GM18870 (cell line): Measurements from ENCODE around the gene WTAP.
"Not testable (repeated sequence)": the region's sequence is repeated elsewhere in the genome, so short reads cannot be mapped to it uniquely, and the experiment has no call there.

ENCODE experiments used
- ATAC-seq: cut with Tn5 transposase; IDR thresholded peaks from one replicate; pipeline ENCODE4 v1.9.1; 2021; ENCODE audit warnings: moderate library complexity; ENCODE audit not compliant: unreplicated experiment

WTAP gene

DNA sequence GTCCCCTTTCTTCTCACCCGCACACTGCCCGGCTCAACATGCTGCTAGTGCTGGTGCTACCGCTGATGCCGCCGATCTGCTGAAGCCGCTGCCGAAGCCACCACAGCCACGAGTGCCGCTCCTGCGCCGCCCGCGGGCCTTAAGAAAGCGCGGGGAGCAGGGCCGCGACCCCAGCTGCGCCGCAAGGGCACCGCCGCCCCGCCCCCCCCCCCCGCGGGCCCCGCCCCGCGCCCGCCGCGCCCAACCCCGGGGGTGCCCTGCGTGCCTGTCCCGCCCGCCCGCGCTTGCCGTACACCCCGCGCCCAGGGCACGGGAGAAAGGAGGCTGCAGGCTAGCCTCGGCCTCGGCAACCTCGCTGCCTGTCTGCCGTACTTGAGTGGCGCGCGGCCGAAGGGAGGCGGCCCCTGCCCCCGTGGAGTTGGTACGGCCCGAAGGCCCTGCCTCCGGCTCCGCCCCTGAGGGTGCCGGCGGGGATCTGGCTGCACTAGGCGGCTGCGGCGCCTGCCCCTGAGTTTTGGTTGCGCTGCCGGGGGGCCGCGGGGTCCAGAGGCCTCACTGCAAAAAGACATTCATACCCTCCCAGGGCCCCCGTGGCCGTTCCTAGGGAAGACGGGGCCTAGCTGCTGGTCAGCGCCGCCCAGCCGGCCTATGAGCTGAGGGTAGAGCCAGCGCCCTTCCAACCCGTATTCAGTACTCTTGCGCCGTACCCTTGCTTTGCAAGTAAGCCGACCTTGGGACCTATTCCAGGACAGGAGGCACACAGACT lies 34.0 kb upstream of the WTAP start, which contains the start of gene SOD2:
Gene SOD2, minus strand, starts transcription at position 114 of the 766 bp plus-strand sequence. Its CDS starts 74 bp downstream, at position 40.
- ATAC-seq: peak; percentile 68

DNA sequence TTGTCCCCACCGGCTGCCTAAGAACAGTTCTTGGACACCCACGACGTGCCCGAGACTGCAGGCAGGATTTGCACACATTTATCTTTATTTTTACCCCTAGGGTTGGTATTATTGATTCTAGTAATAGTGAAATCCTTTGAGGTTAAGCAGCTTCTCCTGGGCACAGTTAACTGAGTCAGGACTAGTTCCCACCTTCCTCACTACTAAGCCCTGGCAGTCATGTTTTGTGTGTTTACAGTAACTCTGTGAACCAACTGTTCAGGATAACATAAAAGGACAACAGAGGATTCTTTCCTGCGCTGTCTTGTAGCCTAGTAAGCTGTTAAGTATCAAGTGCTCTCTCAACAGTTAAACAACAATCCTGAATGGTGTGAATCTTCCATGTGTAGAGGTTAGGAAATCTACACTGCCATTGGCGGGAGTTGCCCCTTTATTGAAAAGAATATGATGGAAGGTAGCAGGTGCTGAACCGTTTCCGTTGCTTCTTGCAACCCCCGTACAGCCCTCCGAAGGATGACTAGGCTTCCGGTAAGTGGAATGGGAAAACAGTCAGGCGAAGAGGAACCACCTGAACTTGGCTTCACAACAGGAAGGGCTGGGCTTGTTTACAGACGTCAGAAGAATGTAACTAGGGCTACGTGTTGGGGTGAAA lies 33.3 kb upstream of the WTAP start:
- peak; percentile 20 for ATAC-seq

DNA sequence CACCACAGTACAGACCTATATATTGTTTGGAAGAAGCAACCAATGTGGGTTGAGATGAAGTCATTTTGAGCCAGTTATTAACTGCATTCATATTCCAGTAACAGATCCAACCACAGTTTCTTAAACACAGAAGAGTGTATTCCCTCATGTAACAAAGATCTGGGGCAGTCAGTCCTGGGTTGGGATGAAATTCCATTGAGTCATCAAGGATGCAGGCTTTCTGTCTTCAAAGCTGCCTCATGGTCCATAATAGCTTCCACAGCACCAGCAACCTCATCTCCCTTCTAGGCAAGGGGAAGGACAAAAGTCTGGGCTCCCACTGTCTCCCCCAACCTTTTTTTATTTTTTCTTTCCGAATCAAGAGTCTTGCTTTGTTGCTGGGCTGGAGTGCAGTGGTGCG lies 31.3 kb upstream of the WTAP start:
- no peak for ATAC-seq

DNA sequence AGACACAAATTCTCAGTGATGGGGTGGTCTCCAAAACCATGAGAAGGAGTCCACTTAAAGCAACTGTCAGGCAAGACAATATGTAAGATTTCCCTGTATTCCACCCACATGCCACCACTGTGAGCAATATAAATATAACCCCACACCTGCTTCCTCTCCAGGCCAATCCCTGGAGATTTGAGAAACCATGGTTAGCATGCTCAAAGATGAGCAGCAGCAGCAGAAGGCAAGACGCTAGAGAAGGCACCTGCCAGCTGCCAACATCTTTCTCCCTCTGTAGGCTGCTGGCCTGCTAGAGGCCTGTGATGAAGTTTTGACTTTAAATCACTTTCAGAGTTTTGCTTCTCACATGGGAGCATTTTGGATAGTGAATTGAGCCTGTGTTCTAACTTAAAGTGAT lies 26.3 kb upstream of the WTAP start:
- ATAC-seq: no peak

DNA sequence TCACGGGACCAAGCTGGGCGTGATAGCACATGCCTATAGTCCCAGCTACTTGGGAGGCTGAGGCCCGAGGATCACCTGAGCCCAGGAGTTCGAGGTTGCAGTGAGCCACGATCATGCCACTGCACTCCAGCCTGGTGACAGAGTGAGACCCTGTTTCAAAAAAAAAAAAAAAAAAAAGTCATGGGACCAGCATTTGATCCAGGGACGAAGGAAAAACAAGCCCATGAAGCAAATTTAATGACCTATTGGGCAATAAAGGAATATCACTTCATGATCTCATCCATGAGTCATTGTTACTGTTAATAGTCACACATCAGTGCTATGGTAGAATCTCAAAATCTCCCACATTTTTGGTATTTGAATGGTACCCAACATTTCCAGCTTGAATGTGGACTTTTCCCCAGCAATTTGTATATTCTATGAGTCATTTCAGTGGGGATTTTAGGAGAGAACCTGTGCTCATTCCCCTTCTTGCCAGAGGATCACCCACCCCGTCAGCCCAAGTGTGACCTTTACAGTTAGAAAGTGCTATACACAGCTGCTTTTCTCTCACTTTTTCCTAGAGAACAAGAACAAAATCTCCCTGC lies 25.8 kb upstream of the WTAP start:
- no peak for ATAC-seq

DNA sequence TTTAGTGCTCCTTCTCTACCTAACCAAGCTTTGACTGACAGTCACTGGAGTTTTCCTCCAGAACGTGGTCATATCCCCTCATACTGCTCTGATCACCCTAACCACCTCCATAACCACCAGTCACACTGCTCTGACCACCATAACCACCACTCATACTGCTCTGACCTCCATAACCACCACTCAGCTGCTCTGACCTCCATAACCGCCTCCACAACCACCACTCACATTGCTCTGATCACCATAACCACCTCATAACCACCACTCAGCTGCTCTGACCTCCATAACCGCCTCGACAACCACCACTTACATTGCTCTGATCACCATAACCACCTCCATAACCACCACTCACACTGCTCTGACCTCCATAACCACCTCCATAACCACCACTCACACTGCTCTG lies 16.7 kb upstream of the WTAP start:
- not testable (repeated sequence) for ATAC-seq

DNA sequence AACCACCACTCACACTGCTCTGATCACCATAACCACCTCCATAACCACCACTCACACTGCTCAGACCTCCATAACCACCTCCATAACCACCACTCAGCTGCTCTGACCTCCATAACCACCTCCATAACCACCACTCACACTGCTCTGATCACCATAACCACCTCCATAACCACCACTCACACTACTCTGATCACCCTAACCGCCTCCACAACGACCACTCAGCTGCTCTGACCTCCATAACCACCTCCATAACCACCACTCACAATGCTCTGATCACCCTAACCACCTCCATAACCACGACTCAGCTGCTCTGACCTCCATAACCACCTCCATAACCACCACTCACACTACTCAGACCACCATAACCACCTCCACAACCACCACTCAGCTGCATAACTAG lies 14.9 kb upstream of the WTAP start:
- ATAC-seq: not testable (repeated sequence)

DNA sequence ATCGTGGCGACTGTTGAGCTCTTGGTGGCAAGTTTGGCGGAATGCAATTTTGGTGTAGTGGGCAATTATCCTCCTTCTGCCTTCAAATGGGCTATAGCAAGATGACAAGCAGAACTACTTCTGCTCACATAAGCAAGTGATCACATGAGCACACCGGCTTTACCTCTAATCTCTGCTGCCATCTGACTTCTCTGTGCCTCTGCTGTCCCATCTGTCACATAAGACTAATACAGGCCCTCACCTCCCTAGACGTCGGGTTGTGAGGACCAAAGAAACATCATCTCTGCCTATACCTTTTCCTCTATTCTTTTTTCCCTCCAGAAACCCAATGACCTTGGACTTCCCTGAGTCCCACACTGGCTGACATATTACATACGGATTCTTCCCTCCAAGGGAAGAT lies 13.3 kb upstream of the WTAP start:
- ATAC-seq: no peak

DNA sequence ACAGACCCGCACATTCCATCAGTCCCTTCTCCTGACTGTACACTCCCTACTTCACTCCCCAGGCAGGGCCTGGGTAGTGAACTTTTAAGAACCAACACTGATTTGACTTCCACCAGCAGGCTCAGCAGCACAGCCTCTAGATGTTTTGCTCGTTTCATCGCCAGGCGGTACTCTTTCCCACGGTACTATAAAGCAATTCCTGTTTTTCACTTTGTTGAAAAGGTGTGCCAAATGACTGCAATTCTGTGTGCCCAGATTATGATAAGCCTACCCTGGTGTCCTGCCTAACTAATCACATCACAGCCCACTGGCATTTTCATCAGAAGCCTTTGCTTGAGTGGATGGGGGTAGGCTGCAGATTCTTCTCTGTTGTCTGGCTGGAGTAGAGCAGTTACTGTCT lies 12.9 kb upstream of the WTAP start:
- ATAC-seq: no peak

DNA sequence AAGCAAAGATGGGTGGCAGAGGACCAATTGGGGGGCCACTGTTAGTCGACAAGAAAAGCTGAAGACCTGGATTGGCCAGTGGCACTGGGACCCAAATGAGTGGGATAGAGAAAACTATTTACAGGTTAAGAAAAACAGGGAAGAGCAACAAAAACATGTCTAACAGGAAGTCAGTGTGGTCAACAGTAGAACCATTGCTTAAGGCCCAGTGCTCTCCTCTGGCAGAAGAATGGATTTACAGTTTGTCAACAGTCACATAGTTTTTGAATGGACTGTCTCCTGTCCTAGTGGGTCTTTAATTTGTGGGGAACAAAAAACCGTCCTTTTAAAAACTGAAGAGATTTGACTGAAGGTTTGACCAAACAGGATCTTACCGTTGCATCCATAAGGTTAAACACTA lies 12.1 kb upstream of the WTAP start:
- no peak for ATAC-seq

DNA sequence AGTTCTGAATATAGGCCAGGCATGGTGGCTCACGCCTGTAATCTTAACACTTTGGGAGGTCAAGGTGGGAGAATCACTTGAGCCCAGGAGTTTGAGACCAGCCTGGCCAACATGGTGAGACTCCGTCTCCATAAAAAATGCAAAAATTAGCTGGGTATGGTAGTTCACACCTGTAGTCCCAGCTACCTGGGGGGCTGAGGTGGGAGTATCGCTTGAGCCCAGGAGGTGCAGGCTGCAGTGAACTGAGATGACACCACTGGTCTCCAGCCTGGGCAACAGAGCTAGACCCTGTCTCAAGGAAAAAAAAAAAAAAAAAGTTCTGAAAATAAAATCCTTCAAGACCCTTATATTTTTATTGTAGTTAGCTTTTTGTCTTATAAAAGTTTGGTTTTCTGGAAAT lies 11.7 kb upstream of the WTAP start:
- no peak for ATAC-seq

DNA sequence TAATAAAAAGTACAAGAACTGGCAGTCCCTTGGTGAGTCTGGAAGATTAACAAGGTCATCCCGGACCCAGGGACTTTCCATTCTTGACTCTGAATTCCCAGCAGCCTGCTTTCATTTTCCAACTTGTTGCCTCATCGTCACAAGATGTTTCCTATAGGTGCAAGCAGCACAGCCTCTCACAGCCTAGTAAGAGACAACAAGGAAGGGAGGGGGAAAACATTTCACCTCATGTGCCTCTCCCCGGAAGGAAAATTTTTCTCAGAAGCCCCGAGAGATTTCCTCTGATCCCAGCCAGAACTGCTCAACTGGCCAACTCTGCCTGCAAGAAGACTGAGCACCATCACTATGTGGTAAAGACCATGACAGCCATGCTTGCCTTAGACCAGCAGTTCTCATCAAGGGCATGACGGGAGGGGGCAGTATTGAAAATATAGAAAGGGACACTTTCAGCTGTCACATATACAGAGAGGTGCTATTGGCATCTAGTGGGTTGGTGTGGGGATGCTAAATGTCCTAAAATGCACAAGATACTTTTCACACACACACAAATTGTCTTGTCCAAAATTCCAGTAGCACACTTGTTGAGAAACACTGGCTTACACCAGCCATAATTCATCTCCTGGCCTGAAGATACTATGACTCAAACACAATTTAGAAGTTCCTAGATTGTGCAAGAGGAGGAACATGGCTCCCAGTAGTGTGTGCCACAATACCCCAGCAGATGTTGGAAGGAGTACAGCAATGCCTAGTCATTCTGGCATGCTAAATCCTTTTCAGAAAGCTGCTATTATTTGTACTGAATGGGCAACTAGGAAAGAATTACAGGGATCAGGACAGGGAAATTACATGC lies 10.8 kb upstream of the WTAP start:
- ATAC-seq: no peak

DNA sequence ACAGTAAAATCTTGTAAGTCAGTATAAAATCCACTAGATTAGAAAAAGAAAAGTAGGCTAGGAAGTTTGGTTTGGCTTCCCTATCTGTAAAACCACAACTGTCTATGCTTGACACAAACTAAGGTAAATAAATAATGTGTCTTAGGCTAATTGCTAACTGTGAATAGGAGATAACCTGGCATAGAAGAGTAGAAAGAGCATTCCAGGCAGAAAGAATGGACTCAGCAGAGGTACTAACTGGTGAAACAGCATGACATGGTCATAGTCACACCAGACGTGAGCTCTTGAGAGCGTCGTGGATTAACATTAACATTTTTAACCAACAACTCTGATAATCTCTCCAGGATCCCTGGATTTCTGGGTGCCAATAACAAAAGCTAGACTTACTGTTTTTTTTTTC lies 8.7 kb upstream of the WTAP start:
- no peak for ATAC-seq

DNA sequence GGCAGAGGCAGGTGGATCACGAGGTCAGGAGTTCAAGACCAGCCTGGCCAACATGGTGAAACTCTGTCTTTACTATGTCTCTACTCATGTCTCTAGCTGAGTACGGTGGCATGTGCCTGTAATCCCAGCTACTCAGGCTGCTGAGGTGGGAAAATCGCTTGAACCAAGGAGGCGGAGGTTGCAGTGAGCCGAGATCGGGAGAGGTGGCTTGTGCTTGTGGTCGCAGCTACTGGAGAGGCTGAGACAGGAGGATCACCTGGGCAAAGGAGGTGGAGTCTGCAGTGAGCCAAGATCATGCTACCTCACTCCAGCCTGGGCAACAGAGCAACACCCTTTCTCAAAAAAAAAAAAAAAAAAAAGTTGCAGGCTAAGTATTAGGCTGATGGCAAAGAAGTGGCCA lies 8.0 kb upstream of the WTAP start:
- no peak for ATAC-seq

DNA sequence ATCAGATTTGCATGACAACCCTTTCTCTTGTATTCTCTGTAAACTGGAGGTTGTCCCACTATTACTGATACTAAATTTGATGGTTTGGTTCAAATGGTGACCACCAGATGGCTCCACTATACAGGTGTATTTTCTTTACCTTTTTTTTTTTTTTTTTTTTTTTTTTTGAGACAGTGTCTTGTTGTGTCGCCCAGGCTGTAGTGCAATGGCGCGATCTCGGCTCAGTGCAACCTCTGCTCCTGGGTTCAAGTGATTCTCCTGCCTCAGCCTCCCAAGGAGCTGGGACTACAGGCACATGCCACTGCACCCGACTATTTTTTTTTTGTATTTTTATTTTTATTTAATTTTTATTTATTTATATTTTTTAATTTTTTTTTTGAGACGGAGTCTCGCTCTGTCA lies 6.6 kb upstream of the WTAP start:
- ATAC-seq: peak; percentile 44

DNA sequence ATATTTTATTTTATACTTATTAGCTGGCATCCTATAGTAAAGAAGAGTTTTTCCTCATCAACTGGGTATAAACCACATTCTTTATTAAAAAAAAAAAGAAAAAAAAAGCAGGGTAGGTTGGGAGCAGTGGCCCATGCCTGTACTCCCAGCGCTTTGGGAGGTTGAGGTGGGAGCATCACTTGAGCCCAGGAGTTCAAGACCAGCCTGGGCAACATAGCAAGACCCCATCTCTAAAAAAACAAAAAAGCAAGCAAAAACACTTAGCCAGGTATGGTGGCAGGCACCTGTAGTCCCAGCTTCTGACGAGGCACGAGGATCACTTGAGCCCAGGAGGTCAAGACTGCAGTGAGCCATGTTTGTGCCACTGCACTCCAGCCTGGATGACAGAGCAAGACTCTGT lies 5.3 kb upstream of the WTAP start:
- ATAC-seq: not testable (repeated sequence)

DNA sequence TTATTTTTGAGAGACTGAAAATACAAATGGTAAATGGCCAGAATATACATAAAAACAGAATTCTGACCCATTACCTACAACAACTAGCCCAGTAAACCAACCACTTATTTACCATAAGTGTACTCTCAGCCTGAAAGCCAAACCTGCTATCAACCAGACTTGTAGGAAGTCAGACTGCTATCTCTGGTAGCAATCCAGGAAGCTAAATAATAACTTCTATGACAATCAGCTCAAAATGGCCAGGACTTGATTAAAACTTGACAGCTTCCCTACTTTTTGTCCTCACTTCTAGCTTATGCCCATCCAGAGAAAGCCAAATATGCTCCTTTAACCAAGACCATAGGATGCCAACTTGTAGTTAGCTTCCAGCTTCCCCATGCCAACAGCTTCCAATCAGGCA lies 4.7 kb upstream of the WTAP start:
- ATAC-seq: no peak

DNA sequence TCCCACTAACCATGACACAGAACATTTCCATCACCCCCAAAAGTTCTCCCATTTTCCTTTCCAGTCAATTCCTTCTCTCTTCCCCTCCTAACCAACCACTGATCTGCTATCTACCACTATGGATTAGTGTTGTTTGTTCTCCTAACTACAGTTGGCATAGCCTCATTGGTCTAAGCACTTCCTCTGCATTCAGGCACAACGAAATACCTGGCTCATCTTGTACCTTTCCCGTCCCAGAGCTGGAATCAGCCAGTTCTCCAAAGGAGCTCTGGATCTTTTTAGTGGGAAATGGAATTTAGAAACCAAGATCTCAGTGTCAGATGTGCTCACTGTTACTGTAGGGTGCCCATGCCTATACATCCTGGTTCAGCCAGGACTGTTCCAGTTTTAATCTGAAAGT lies 4.0 kb upstream of the WTAP start:
- no peak for ATAC-seq

DNA sequence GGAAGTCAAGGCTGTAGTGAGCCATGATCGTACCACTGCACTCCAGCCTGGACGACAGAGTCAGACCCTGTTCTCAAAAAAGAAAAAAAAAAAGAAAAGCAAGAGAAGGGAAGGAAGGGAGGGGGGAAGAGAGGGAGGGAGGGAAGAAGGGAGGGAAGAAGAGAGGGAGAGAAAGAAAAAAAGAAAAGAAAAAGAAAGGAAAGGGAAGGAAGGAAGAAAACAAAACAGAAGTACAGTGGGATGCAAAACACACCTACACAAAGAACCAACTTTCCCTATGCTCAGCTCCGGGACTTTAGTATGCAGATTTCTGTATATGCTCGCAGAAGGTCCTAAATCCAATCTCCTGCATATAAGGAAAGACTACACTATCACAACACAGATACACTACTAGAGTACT lies 2.5 kb upstream of the WTAP start:
- ATAC-seq: no peak

DNA sequence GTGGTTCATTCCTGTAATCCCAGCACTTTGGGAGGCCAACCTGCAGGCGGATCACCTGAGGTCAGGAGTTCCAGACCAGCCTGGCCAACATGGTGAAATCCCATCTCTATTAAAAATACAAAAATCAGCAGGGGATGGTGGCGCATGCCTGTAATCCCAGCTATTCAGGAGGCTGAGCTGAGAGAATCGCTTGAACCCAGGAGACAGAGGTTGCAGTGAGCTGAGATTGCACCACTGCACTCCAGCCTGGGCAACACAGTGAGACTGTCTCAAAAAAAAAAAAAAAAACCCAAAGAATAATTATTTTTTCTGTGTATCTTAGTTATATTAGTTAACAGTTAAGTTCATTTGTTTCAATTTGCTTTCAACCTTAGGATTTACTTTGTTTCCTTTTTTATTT lies 2.1 kb upstream of the WTAP start:
- not testable (repeated sequence) for ATAC-seq

DNA sequence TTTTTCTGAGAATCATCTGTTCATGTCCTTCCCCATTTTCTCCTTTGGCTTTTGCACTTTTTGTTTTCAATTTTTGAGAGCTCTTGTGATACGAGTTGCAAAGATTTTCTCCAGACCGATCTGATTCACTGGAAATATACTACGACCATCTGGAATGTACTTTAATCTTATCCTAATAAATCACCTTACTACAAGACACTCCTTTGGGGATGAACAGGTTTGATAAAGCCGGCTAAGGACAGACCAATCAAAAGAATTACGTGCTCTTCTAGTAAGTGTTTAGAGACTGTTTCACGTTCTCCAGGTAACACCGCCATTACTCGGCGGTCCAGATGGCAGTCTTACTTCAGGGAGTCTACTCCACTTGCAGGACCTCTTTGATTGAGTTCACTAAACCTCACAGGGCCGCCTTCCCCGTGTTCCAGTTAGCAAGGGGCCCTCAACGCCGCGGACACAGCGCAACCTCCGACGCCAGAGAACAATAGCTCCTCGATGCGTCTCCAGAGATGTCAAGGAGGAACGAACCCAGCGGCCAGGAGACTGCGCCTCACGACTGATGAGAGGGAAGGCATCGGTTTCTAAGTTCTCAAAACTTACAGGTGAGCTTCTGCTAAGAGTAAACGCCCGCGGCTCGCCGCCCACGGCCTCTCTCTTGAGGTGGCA lies 920 bp upstream of the WTAP start:
- ATAC-seq: peak; percentile 25
